HEK293 (cell line): ENCODE results near the gene DUSP12.

Source experiments
- HOXC10 ChIP-seq: sonication (generic); formaldehyde crosslinking; IDR thresholded peaks from 2 replicates; pipeline ENCODE4 v1.8.1; 2023; ENCODE audit warnings: mild to moderate bottlenecking, missing genetic modification reagents
- KLF9 ChIP-seq: fragments of 450-650 bp; formaldehyde crosslinking; IDR thresholded peaks from 2 replicates; pipeline ENCODE4 v1.5.1; 2016; ENCODE audit warnings: missing biosample characterization, missing genetic modification characterization, low read depth
- OVOL3 ChIP-seq: fragments of 450-650 bp; formaldehyde crosslinking; IDR thresholded peaks from 2 replicates; pipeline ENCODE4 v1.5.1; 2016; ENCODE audit warnings: missing biosample characterization, missing genetic modification characterization
- PRDM1 ChIP-seq: fragments of 450-650 bp; formaldehyde crosslinking; IDR thresholded peaks from 2 replicates; pipeline ENCODE4; 2016; ENCODE audit warnings: missing biosample characterization, missing genetic modification characterization
- REPIN1 ChIP-seq: fragments of 450-650 bp; formaldehyde crosslinking; IDR thresholded peaks from 2 replicates; pipeline ENCODE4 v1.5.1; 2017; ENCODE audit warnings: missing biosample characterization, missing genetic modification characterization, low read depth
- SP7 ChIP-seq: fragments of 450-650 bp; formaldehyde crosslinking; IDR thresholded peaks from 2 replicates; pipeline ENCODE4 v1.5.1; 2016; ENCODE audit warnings: missing biosample characterization, missing genetic modification characterization
- ZBTB10 ChIP-seq: fragments of 450-650 bp; formaldehyde crosslinking; IDR thresholded peaks from 2 replicates; pipeline ENCODE4 v1.5.1; 2016; ENCODE audit warnings: missing biosample characterization, missing genetic modification characterization
- ZBTB17 ChIP-seq: fragments of 450-650 bp; formaldehyde crosslinking; IDR thresholded peaks from 2 replicates; pipeline ENCODE4 v1.5.1; 2016; ENCODE audit warnings: missing biosample characterization, missing genetic modification characterization
- ZBTB20 ChIP-seq: fragments of 450-650 bp; formaldehyde crosslinking; IDR thresholded peaks from 2 replicates; pipeline ENCODE4 v1.5.1; 2016; ENCODE audit warnings: missing biosample characterization, missing genetic modification characterization
- ZFP37 ChIP-seq: fragments of 450-650 bp; formaldehyde crosslinking; IDR thresholded peaks from 2 replicates; pipeline ENCODE4 v1.5.1; 2016; ENCODE audit warnings: missing biosample characterization, missing genetic modification characterization
- ZFP69B ChIP-seq: fragments of 450-650 bp; formaldehyde crosslinking; IDR thresholded peaks from 2 replicates; pipeline ENCODE4 v1.5.1; 2016; ENCODE audit warnings: missing biosample characterization, missing genetic modification characterization
- ZNF18 ChIP-seq: fragments of 450-650 bp; formaldehyde crosslinking; IDR thresholded peaks from 2 replicates; pipeline ENCODE4 v1.5.1; 2016; ENCODE audit warnings: missing biosample characterization, missing genetic modification characterization
- ZNF19 ChIP-seq: fragments of 450-650 bp; formaldehyde crosslinking; IDR thresholded peaks from 2 replicates; pipeline ENCODE4; 2016; ENCODE audit warnings: missing biosample characterization, missing genetic modification characterization, low read depth
- ZNF2 ChIP-seq: fragments of 450-650 bp; formaldehyde crosslinking; IDR thresholded peaks from 2 replicates; pipeline ENCODE4 v1.5.1; 2016; ENCODE audit warnings: missing biosample characterization, missing genetic modification characterization
- ZNF223 ChIP-seq: fragments of 450-650 bp; formaldehyde crosslinking; IDR thresholded peaks from 2 replicates; pipeline ENCODE4 v1.5.1; 2016; ENCODE audit warnings: missing biosample characterization, missing genetic modification characterization
- ZNF23 ChIP-seq: fragments of 450-650 bp; formaldehyde crosslinking; IDR thresholded peaks from 2 replicates; pipeline ENCODE4 v1.5.1; 2016; ENCODE audit warnings: missing biosample characterization, missing genetic modification characterization, borderline replicate concordance
- ZNF280D ChIP-seq: fragments of 450-650 bp; formaldehyde crosslinking; IDR thresholded peaks from 2 replicates; pipeline ENCODE4 v1.5.1; 2016; ENCODE audit warnings: missing biosample characterization, missing genetic modification characterization
- ZNF366 ChIP-seq: fragments of 450-650 bp; formaldehyde crosslinking; conservative IDR thresholded peaks from 2 replicates; pipeline ENCODE4 v1.5.1; 2016; ENCODE audit warnings: missing biosample characterization, missing genetic modification characterization
- ZNF394 ChIP-seq: fragments of 450-650 bp; formaldehyde crosslinking; IDR thresholded peaks from 2 replicates; pipeline ENCODE4 v1.5.1; 2016; ENCODE audit warnings: missing biosample characterization, missing genetic modification characterization, mild to moderate bottlenecking, moderate library complexity, borderline replicate concordance
- ZNF473 ChIP-seq: fragments of 450-650 bp; formaldehyde crosslinking; IDR thresholded peaks from 2 replicates; pipeline ENCODE4 v1.5.1; 2017; ENCODE audit warnings: missing biosample characterization, missing genetic modification characterization
- ZNF513 ChIP-seq: fragments of 450-650 bp; IDR thresholded peaks from 2 replicates; pipeline ENCODE4 v1.5.1; 2018; ENCODE audit warnings: missing biosample characterization, missing genetic modification characterization
- ZNF610 ChIP-seq: fragments of 450-650 bp; formaldehyde crosslinking; IDR thresholded peaks from 2 replicates; pipeline ENCODE4 v1.5.1; 2016; ENCODE audit warnings: missing biosample characterization, missing genetic modification characterization, borderline replicate concordance
- ZNF623 ChIP-seq: fragments of 450-650 bp; formaldehyde crosslinking; IDR thresholded peaks from 2 replicates; pipeline ENCODE4 v1.5.1; 2016; ENCODE audit warnings: missing biosample characterization, missing genetic modification characterization
- ZNF629 ChIP-seq: fragments of 450-650 bp; formaldehyde crosslinking; IDR thresholded peaks from 2 replicates; pipeline ENCODE4 v1.5.1; 2017; ENCODE audit warnings: missing biosample characterization, missing genetic modification characterization
- TF ChIP-seq, protein P1 (sequence below): fragments of 450-650 bp; formaldehyde crosslinking; IDR thresholded peaks from 2 replicates; pipeline ENCODE4 v1.5.1; 2017; ENCODE audit warnings: missing biosample characterization, missing genetic modification characterization
- TF ChIP-seq, protein P2 (sequence below): fragments of 450-650 bp; IDR thresholded peaks from 2 replicates; pipeline ENCODE4 v1.5.1; 2018; ENCODE audit warnings: missing biosample characterization, mild to moderate bottlenecking, missing genetic modification characterization

The DUSP12 gene

DNA sequence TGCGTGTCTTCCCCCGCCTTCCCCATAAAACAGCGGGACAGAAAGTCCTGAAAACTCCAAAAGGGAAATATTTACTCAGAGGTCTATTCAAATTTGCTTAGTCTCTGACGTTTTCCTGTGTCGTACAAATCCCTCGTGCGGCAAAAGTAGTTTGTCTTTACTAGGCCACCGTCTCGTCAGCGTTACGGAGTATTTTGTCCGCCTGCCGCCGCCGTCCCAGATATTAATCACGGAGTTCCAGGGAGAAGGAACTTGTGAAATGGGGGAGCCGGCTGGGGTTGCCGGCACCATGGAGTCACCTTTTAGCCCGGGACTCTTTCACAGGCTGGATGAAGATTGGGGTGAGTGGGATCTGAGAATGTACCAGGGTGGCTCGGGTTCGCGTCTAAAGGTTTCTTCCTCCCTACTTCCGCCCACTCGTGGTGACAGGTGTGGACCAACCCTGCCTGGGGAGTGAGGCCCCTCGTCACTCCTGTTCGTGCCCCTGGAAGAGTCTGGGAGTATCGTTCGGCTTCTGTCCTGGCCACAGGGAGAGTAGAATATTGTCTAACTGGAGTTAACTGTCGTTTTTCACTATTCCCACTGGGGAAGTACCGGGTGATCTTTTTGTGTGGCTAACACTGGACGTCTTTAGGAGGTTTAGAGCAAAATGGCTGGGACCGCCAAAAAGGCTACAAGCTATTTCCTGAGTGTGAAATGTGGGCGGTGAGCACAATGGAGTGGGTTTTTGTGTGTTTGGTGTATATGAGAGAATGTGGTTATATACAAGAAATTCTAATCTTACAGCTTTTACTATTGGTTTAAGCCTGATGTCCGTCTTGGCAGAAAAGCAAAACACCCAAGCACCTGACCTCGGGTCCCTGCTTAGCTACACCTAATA lies 16.8 kb downstream of the DUSP12 start, which contains the start of gene ATF6 (continued):
- no peak for TF ChIP-seq ZNF513
- no peak for TF ChIP-seq ZNF280D (tag by site-specific recombination)
- TF ChIP-seq ZNF23 (tag by site-specific recombination): no peak
- peak; percentile 59; the same call in 1 of the 2 replicates for TF ChIP-seq SP7 (tag by site-specific recombination)
- TF ChIP-seq ZNF223 (tag by site-specific recombination): peak; percentile 98
- TF ChIP-seq, protein P1, sequence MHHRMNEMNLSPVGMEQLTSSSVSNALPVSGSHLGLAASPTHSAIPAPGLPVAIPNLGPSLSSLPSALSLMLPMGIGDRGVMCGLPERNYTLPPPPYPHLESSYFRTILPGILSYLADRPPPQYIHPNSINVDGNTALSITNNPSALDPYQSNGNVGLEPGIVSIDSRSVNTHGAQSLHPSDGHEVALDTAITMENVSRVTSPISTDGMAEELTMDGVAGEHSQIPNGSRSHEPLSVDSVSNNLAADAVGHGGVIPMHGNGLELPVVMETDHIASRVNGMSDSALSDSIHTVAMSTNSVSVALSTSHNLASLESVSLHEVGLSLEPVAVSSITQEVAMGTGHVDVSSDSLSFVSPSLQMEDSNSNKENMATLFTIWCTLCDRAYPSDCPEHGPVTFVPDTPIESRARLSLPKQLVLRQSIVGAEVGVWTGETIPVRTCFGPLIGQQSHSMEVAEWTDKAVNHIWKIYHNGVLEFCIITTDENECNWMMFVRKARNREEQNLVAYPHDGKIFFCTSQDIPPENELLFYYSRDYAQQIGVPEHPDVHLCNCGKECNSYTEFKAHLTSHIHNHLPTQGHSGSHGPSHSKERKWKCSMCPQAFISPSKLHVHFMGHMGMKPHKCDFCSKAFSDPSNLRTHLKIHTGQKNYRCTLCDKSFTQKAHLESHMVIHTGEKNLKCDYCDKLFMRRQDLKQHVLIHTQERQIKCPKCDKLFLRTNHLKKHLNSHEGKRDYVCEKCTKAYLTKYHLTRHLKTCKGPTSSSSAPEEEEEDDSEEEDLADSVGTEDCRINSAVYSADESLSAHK (tag by site-specific recombination): peak; percentile 77
- no peak for TF ChIP-seq ZNF623 (tag by site-specific recombination)
- TF ChIP-seq PRDM1 (tag by site-specific recombination): peak; percentile 60; the same call in 1 of the 2 replicates
- TF ChIP-seq ZNF366 (tag by site-specific recombination): peak; percentile 75
- peak; percentile 70 for TF ChIP-seq ZFP37 (tag by site-specific recombination)
- TF ChIP-seq ZNF394 (tag by site-specific recombination): peak; percentile 54; the same call in 1 of the 2 replicates
- TF ChIP-seq ZBTB20 (tag by site-specific recombination): peak; percentile 82
- peak; percentile 98 for TF ChIP-seq ZNF629 (tag by site-specific recombination)
- TF ChIP-seq ZNF610 (tag by site-specific recombination): no peak
- TF ChIP-seq, protein P2, sequence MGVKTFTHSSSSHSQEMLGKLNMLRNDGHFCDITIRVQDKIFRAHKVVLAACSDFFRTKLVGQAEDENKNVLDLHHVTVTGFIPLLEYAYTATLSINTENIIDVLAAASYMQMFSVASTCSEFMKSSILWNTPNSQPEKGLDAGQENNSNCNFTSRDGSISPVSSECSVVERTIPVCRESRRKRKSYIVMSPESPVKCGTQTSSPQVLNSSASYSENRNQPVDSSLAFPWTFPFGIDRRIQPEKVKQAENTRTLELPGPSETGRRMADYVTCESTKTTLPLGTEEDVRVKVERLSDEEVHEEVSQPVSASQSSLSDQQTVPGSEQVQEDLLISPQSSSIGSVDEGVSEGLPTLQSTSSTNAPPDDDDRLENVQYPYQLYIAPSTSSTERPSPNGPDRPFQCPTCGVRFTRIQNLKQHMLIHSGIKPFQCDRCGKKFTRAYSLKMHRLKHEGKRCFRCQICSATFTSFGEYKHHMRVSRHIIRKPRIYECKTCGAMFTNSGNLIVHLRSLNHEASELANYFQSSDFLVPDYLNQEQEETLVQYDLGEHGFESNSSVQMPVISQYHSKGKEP (tag by site-specific recombination): peak; percentile 55; the same call in 1 of the 2 replicates
- 0 out of 2 replicates have a peak, but pooled peaks have one; percentile 25 for TF ChIP-seq ZNF18
- 0 out of 2 replicates have a peak, but pooled peaks have one; percentile 31 for TF ChIP-seq OVOL3
- TF ChIP-seq ZNF473 (tag by site-specific recombination): no peak
- TF ChIP-seq KLF9 (tag by site-specific recombination): no peak
- 0 out of 2 replicates have a peak, but pooled peaks have one; percentile 43 for TF ChIP-seq REPIN1 (tag by site-specific recombination)
- no peak for TF ChIP-seq HOXC10 (CRISPR knock-in tag)
- TF ChIP-seq ZBTB17: peak; percentile 86
- TF ChIP-seq ZBTB10 (tag by site-specific recombination): peak; percentile 47; the same call in 1 of the 2 replicates
- TF ChIP-seq ZFP69B (tag by site-specific recombination): peak; percentile 79; the same call in 1 of the 2 replicates
- TF ChIP-seq ZNF2 (tag by site-specific recombination): peak; percentile 57
- no peak for TF ChIP-seq ZNF19 (tag by site-specific recombination)
